Mesodermal cell (in vitro differentiated cells): ENCODE data around the gene RICTOR.
A peak's percentile ranks its signal among the peaks of the same experiment; 100 is the strongest.

Experiments used
- H3K27ac ChIP-seq: 2 replicates; pipeline ENCODE4 v1.7.0; 2013; ENCODE audit warnings: mild to moderate bottlenecking, low read depth, low read length, moderate library complexity; ENCODE audit not compliant: severe bottlenecking
- H3K36me3 ChIP-seq: 2 replicates; pipeline ENCODE4 v1.7.1; 2013; ENCODE audit warnings: mild to moderate bottlenecking, low read length, moderate library complexity; ENCODE audit not compliant: control insufficient read depth, insufficient read depth
- H3K4me1 ChIP-seq: one replicate; pipeline ENCODE4 v1.7.1; 2013; ENCODE audit warnings: mild to moderate bottlenecking, low read length; ENCODE audit not compliant: insufficient read depth, control insufficient read depth, poor library complexity, severe bottlenecking
- H3K4me3 ChIP-seq: 2 replicates; pipeline ENCODE4 v1.7.0; 2013; ENCODE audit warnings: low read length, control low read depth, mild to moderate bottlenecking; ENCODE audit not compliant: insufficient read depth, poor library complexity, severe bottlenecking; ENCODE audit errors: extremely low read depth
- H3K9me3 ChIP-seq: 2 replicates; pipeline ENCODE4 v1.7.1; 2013; ENCODE audit warnings: mild to moderate bottlenecking, low read length, moderate library complexity; ENCODE audit not compliant: control insufficient read depth
- WGBS, 2 experiments: methylation state at CpG; one replicate each; pipeline ENCODE4 v1.1.5; 2013; ENCODE audit warnings: missing lambda C conversion rate in 2 of 2; ENCODE audit not compliant: insufficient coverage in 2 of 2; 5-methylcytosine and 5-hydroxymethylcytosine counted together

The RICTOR gene

GRCh38 chr5:38938973-38939372 is 135.2 kb downstream of the RICTOR start:
- H3K4me1 ChIP-seq = no peaks in the 10 kb centered on the region
- WGBS, 2 experiments = no CpG with 5 or more reads among the region's 1 CpG
- H3K36me3 ChIP-seq = peaks cover 26% of the 10 kb centered on the region

GRCh38 chr5:38938424-38938823 is 135.8 kb downstream of the RICTOR start:
- no peaks in the 10 kb centered on the region for H3K9me3 ChIP-seq
- peaks cover 29% of the 10 kb centered on the region for H3K36me3 ChIP-seq
- no CpG with 5 or more reads among the region's 1 CpG for WGBS, 2 experiments
- H3K4me1 ChIP-seq = no peaks in the 10 kb centered on the region
- H3K4me3 ChIP-seq = no peak overlapping the region
- H3K27ac ChIP-seq = no peak overlapping the region

More at GRCh38 chr5:38938973-38939372, 135.2 kb downstream of the RICTOR start:
- no peaks in the 10 kb centered on the region for H3K9me3 ChIP-seq
- H3K27ac ChIP-seq = no peak overlapping the region
- no peak overlapping the region for H3K4me3 ChIP-seq

DNA sequence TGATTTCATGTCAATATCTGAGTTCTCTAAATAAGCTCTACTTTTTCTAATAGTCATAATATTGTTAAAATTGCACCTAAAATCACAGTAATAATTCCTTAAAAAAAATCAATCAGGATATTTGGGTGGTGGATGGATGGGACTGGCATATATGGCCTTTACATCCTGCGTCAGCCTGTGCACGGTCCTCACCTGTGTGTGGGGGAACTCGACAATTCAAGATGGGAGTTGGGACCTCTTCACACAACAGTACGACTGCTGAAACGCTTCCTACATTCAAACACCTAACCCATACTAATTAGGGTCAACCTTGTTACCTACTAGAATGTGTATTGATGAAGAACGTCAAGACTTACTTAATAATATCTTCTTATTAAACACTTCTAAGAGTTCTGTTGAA is 137.9 kb downstream of the RICTOR start:
- no CpG with 5 or more reads among the region's 6 CpGs for WGBS, 2 experiments
- no peaks in the 10 kb centered on the region for H3K4me1 ChIP-seq
- H3K9me3 ChIP-seq = no peaks in the 10 kb centered on the region
- H3K36me3 ChIP-seq = peaks cover 11% of the 10 kb centered on the region
- no peak overlapping the region for H3K27ac ChIP-seq
- H3K4me3 ChIP-seq = no peak overlapping the region

GRCh38 chr5:38935437-38935836 is 138.8 kb downstream of the RICTOR start:
- Histone ChIP-seq H3K4me3 (no peak overlapping the region), H3K27ac (no peak overlapping the region), H3K4me1 (no peaks in the 10 kb centered on the region), H3K9me3 (no peaks in the 10 kb centered on the region), H3K36me3 (peaks cover 11% of the 10 kb centered on the region)
- WGBS, 2 experiments = no CpG with 5 or more reads among the region's 1 CpG

- H3K9me3 ChIP-seq = no peaks in the 10 kb centered on the region
- WGBS, 2 experiments = 85 to 96% methylated on average over 4 of the region's 4 CpGs
- H3K4me3 ChIP-seq = no peak overlapping the region
- no peaks in the 10 kb centered on the region for H3K4me1 ChIP-seq
- peaks cover 11% of the 10 kb centered on the region for H3K36me3 ChIP-seq
- H3K27ac ChIP-seq = no peak overlapping the region
These were observed 141.3 kb downstream of the RICTOR start for GRCh38 chr5:38932854-38933408.

- Histone ChIP-seq H3K9me3 (no peaks in the 10 kb centered on the region), H3K36me3 (peaks cover 5% of the 10 kb centered on the region), H3K4me1 (no peaks in the 10 kb centered on the region), H3K4me3 (no peak overlapping the region), H3K27ac (no peak overlapping the region)
- WGBS, 2 experiments = 100% methylated on average over 1 of the region's 4 CpGs; no CpG with 5 or more reads in 1 of the 2 experiments
These were observed 142.5 kb downstream of the RICTOR start for GRCh38 chr5:38931731-38932130.

GRCh38 chr5:38929838-38930237 is 144.4 kb downstream of the RICTOR start:
- Histone ChIP-seq H3K27ac (no peak overlapping the region), H3K4me1 (peaks cover 12% of the 10 kb centered on the region), H3K36me3 (peaks cover 3% of the 10 kb centered on the region), H3K9me3 (no peaks in the 10 kb centered on the region), H3K4me3 (no peak overlapping the region)
- WGBS, 2 experiments = 83 to 90% methylated on average over 1 to 2 of the region's 2 CpGs

DNA sequence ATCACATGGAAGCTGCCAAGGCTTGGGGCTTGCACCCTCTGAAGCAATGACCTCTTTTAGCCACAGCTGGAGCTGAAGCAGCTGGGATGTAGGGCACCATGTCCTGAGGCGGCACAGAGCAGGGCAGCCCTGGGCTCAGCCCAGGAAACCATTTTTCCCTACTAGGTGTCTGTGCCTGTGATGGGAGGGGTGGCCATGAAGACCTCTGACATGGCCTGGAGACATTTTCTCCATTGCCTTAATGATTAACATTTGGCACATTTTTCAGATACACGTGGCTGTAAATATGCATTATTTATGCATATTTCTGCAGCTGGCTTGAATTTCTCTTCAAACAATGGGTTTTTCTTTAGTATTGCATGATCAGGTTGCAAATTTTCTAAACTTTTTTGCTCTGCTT is 146.7 kb downstream of the RICTOR start:
- Histone ChIP-seq H3K27ac (no peak overlapping the region), H3K4me3 (no peak overlapping the region), H3K9me3 (no peaks in the 10 kb centered on the region), H3K4me1 (peaks cover 26% of the 10 kb centered on the region), H3K36me3 (no peaks in the 10 kb centered on the region)
- WGBS, 2 experiments = 100% methylated on average over 1 of the region's 2 CpGs

GRCh38 chr5:38926121-38926520 is 148.1 kb downstream of the RICTOR start:
- H3K9me3 ChIP-seq = no peaks in the 10 kb centered on the region
- peak overlapping the region; percentile 90 for H3K27ac ChIP-seq
- no peak overlapping the region for H3K4me3 ChIP-seq
- no peaks in the 10 kb centered on the region for H3K36me3 ChIP-seq
- H3K4me1 ChIP-seq = peaks cover 26% of the 10 kb centered on the region
- WGBS, 2 experiments = 80 to 100% methylated on average over 1 of the region's 3 CpGs

DNA sequence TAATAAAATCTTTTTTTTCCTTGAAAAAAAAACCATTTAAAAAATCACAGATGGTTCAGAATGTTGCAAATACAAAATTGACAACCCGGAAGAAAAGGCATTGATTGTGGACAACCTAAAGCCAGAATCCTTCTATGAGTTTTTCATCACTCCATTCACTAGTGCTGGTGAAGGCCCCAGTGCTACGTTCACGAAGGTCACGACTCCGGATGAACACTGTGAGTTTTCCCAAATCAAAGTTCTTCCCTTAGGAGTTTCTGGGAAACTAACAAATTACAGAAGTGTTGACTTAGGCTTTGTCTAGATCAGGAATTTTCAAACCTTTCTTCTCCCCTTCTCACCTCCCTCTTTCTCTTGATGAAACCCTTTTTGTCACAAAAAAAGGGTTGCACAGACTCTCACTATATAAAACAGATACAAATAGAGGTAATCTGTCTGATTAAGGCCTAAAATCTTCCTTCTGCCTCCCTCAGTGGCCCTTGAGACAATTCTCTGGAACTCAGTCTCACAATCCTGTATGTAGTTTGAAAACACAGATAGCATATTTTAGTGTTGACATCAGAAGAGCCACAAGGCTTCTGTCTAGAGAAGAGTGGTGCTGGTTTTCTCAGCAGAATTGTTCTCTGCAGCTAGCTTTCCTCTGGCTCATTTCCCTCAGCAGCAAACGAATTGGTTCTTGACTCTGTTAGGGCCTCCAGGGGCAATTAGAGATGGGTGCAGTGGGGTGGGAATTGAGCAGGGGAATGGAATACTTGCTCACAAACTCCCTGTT is 148.9 kb downstream of the RICTOR start:
- 88 to 92% methylated on average over 1 to 5 of the region's 6 CpGs for WGBS, 2 experiments
- H3K9me3 ChIP-seq = no peaks in the 10 kb centered on the region
- H3K4me1 ChIP-seq = peaks cover 26% of the 10 kb centered on the region
- H3K4me3 ChIP-seq = no peak overlapping the region
- no peaks in the 10 kb centered on the region for H3K36me3 ChIP-seq
- H3K27ac ChIP-seq = peak overlapping the region; percentile 90
